ENCODE measurements around the gene AFTPH.
"Not testable (repeated sequence)": the region's sequence is repeated elsewhere in the genome, so short reads cannot be mapped to it uniquely, and the experiment has no call there.

The AFTPH gene

GRCh38 chr2:64515086-64515485, 9.0 kb upstream of the AFTPH start:
- no peaks in the 10 kb centered on the region for H3K4me1 ChIP-seq
- in situ Hi-C loops (cut with MboI; ENCODE audit: low sequenced_read_pairs), result no loop called here
- no peak overlapping the region for H3K4me3 ChIP-seq
- no peaks in the 10 kb centered on the region for H3K27me3 ChIP-seq (ENCODE audit: low read depth)
- no peaks in the 10 kb centered on the region for H3K9me3 ChIP-seq
- no peaks in the 10 kb centered on the region for H3K36me3 ChIP-seq (replicated peaks)
- DNase-seq (ENCODE audit: low spot score in 2 of 2), result no peak

- H3K27me3 ChIP-seq (ENCODE audit: low read depth), result no peaks in the 10 kb centered on the region
- in situ Hi-C loops (cut with MboI; ENCODE audit: low sequenced_read_pairs), result no loop called here
- no peak overlapping the region for H3K4me3 ChIP-seq
- H3K9me3 ChIP-seq, result no peaks in the 10 kb centered on the region
- H3K36me3 ChIP-seq (replicated peaks), result no peaks in the 10 kb centered on the region
- H3K4me1 ChIP-seq, result no peaks in the 10 kb centered on the region
- DNase-seq (ENCODE audit: low spot score in 2 of 2), result no peak
These were observed 7.2 kb upstream of the AFTPH start for GRCh38 chr2:64516651-64517510.

GRCh38 chr2:64517511-64517884, 6.6 kb upstream of the AFTPH start:
- Histone ChIP-seq H3K36me3 (replicated peaks) (no peaks in the 10 kb centered on the region), H3K9me3 (no peaks in the 10 kb centered on the region), H3K27me3 (ENCODE audit: low read depth) (no peaks in the 10 kb centered on the region), H3K4me3 (no peak overlapping the region), H3K4me1 (peaks cover under 1% of the 10 kb centered on the region; the same call in 1 of the 2 replicates)
- no peak for DNase-seq (ENCODE audit: low spot score in 2 of 2)
- in situ Hi-C loops (cut with MboI; ENCODE audit: low sequenced_read_pairs), result no loop called here

- peak; percentile 82 to 85 for DNase-seq (ENCODE audit: low spot score in 2 of 2)
- in situ Hi-C loops (cut with MboI; ENCODE audit: low sequenced_read_pairs), result no loop called here
- peaks cover 22% of the 10 kb centered on the region for H3K4me1 ChIP-seq
- no peaks in the 10 kb centered on the region for H3K9me3 ChIP-seq
- no peaks in the 10 kb centered on the region for H3K27me3 ChIP-seq (ENCODE audit: low read depth)
- H3K4me3 ChIP-seq, result peak overlapping the region; percentile 94
- no peaks in the 10 kb centered on the region for H3K36me3 ChIP-seq (replicated peaks)
These were observed 1.2 kb upstream of the AFTPH start for GRCh38 chr2:64522843-64523428.

GRCh38 chr2:64524604-64525316, 632 bp downstream of the AFTPH start:
- in situ Hi-C loops (cut with MboI; ENCODE audit: low sequenced_read_pairs), result no loop called here
- Histone ChIP-seq H3K4me1 (peaks cover 22% of the 10 kb centered on the region), H3K36me3 (replicated peaks) (no peaks in the 10 kb centered on the region), H3K27me3 (ENCODE audit: low read depth) (no peaks in the 10 kb centered on the region), H3K4me3 (peak overlapping the region; percentile 94), H3K9me3 (no peaks in the 10 kb centered on the region)
- peak in 1 of 2 experiments; percentile 58 for DNase-seq (ENCODE audit: low spot score in 2 of 2)

- H3K27me3 ChIP-seq (ENCODE audit: low read depth), result no peaks in the 10 kb centered on the region
- H3K4me1 ChIP-seq, result peaks cover 22% of the 10 kb centered on the region
- no peaks in the 10 kb centered on the region for H3K36me3 ChIP-seq (replicated peaks)
- DNase-seq (ENCODE audit: low spot score in 2 of 2), result no peak
- H3K9me3 ChIP-seq, result no peaks in the 10 kb centered on the region
- in situ Hi-C loops (cut with MboI; ENCODE audit: low sequenced_read_pairs), result no loop called here
- peak overlapping the region; percentile 94 for H3K4me3 ChIP-seq
These were observed 1.1 kb downstream of the AFTPH start for GRCh38 chr2:64525317-64525613.

GRCh38 chr2:64526034-64526433, 1.9 kb downstream of the AFTPH start:
- in situ Hi-C loops (cut with MboI; ENCODE audit: low sequenced_read_pairs), result no loop called here
- no peak for DNase-seq (ENCODE audit: low spot score in 2 of 2)
- Histone ChIP-seq H3K36me3 (replicated peaks) (no peaks in the 10 kb centered on the region), H3K9me3 (no peaks in the 10 kb centered on the region), H3K27me3 (ENCODE audit: low read depth) (no peaks in the 10 kb centered on the region), H3K4me1 (peaks cover 22% of the 10 kb centered on the region), H3K4me3 (peak overlapping the region; percentile 94)

GRCh38 chr2:64530946-64531345, 6.8 kb downstream of the AFTPH start:
- H3K27me3 ChIP-seq (ENCODE audit: low read depth); H3K4me3 ChIP-seq; H3K36me3 ChIP-seq (replicated peaks); in situ Hi-C loops (cut with MboI; ENCODE audit: low sequenced_read_pairs); H3K9me3 ChIP-seq; DNase-seq (ENCODE audit: low spot score in 2 of 2): not testable (repeated sequence)
- peaks cover 20% of the 10 kb centered on the region for H3K4me1 ChIP-seq

- in situ Hi-C loops (cut with MboI; ENCODE audit: low sequenced_read_pairs), result no loop called here
- no peaks in the 10 kb centered on the region for H3K27me3 ChIP-seq (ENCODE audit: low read depth)
- peaks cover 12% of the 10 kb centered on the region; the same call in 1 of the 2 replicates for H3K4me1 ChIP-seq
- DNase-seq (ENCODE audit: low spot score in 2 of 2), result no peak
- H3K4me3 ChIP-seq, result no peak overlapping the region
- H3K36me3 ChIP-seq (replicated peaks), result no peaks in the 10 kb centered on the region
- no peaks in the 10 kb centered on the region for H3K9me3 ChIP-seq
These were observed 7.9 kb downstream of the AFTPH start for GRCh38 chr2:64532030-64532429.

GRCh38 chr2:64533882-64534281, 9.8 kb downstream of the AFTPH start:
- no peaks in the 10 kb centered on the region for H3K36me3 ChIP-seq (replicated peaks)
- no peak for DNase-seq (ENCODE audit: low spot score in 2 of 2)
- H3K9me3 ChIP-seq, result no peaks in the 10 kb centered on the region
- in situ Hi-C loops (cut with MboI; ENCODE audit: low sequenced_read_pairs), result no loop called here
- H3K4me3 ChIP-seq, result no peak overlapping the region
- no peaks in the 10 kb centered on the region for H3K27me3 ChIP-seq (ENCODE audit: low read depth)
- H3K4me1 ChIP-seq, result peaks cover 12% of the 10 kb centered on the region; the same call in 1 of the 2 replicates

- Histone ChIP-seq H3K36me3 (replicated peaks) (no peaks in the 10 kb centered on the region), H3K27me3 (ENCODE audit: low read depth) (no peaks in the 10 kb centered on the region), H3K4me1 (peaks cover 12% of the 10 kb centered on the region; the same call in 1 of the 2 replicates), H3K4me3 (no peak overlapping the region), H3K9me3 (no peaks in the 10 kb centered on the region)
- in situ Hi-C loops (cut with MboI; ENCODE audit: low sequenced_read_pairs), result no loop called here
- no peak for DNase-seq (ENCODE audit: low spot score in 2 of 2)
These were observed 10.2 kb downstream of the AFTPH start for GRCh38 chr2:64534363-64534762.

- no peak overlapping the region for H3K4me3 ChIP-seq
- in situ Hi-C loops (cut with MboI; ENCODE audit: low sequenced_read_pairs), result no loop called here
These were observed 10.9 kb downstream of the AFTPH start for GRCh38 chr2:64535024-64535423.

GRCh38 chr2:64537991-64538390, 13.9 kb downstream of the AFTPH start:
- in situ Hi-C loops (cut with MboI; ENCODE audit: low sequenced_read_pairs), result no loop called here
- no peak overlapping the region for H3K4me3 ChIP-seq
- no peaks in the 10 kb centered on the region for H3K36me3 ChIP-seq (replicated peaks)
- H3K9me3 ChIP-seq, result no peaks in the 10 kb centered on the region
- DNase-seq (ENCODE audit: low spot score in 2 of 2), result no peak
- no peaks in the 10 kb centered on the region for H3K27me3 ChIP-seq (ENCODE audit: low read depth)
- H3K4me1 ChIP-seq, result peaks cover 8% of the 10 kb centered on the region; the same call in 1 of the 2 replicates

More at GRCh38 chr2:64535024-64535423, 10.9 kb downstream of the AFTPH start:
- DNase-seq (ENCODE audit: low spot score in 2 of 2), result no peak
- H3K9me3 ChIP-seq, result no peaks in the 10 kb centered on the region
- H3K36me3 ChIP-seq (replicated peaks), result no peaks in the 10 kb centered on the region
- no peaks in the 10 kb centered on the region for H3K27me3 ChIP-seq (ENCODE audit: low read depth)
- H3K4me1 ChIP-seq, result peaks cover 12% of the 10 kb centered on the region; the same call in 1 of the 2 replicates

All from HAP-1 (cell line).